Activated T-helper 1 cell treated with anti-CD3 and anti-CD28 coated beads, Interleukin-12 subunit alpha, Interleukin-12 subunit beta, Interleukin-2, Interleukin-4 antibody, amounts not matched to agents 30 ng/mL and 10 ng/mL and 1 ng/mL, durations not matched to agents 14 hours and 24 hours and 36 hours (primary cell): ENCODE results near the gene MBD3L2B. TPM values are rescaled to one million over a fixed set of nuclear protein-coding genes. Genes with fewer than 3 reads are reported as not detected.
"Not testable (repeated sequence)": the region's sequence is repeated elsewhere in the genome, so short reads cannot be mapped to it uniquely, and the experiment has no call there.

Experiments used
- DNase-seq: peaks from one replicate; pipeline ENCODE4 v3.0.0; 2021; ENCODE audit warnings: low spot score
- H3K27ac Mint-ChIP-seq: one replicate; pipeline ENCODE4 v1.8.0; 2021; ENCODE audit warnings: mild to moderate bottlenecking, mixed read lengths
- H3K27me3 Mint-ChIP-seq: one replicate; pipeline ENCODE4 v1.8.0; 2022; ENCODE audit warnings: mild to moderate bottlenecking, moderate library complexity, mixed read lengths; ENCODE audit not compliant: insufficient read depth
- H3K36me3 Mint-ChIP-seq: one replicate; pipeline ENCODE4 v1.8.0; 2021; ENCODE audit warnings: low read depth, mixed read lengths
- H3K4me1 Mint-ChIP-seq: one replicate; pipeline ENCODE4 v1.8.0; 2021; ENCODE audit warnings: low read depth, mixed read lengths
- H3K4me3 Mint-ChIP-seq: one replicate; pipeline ENCODE4 v1.8.0; 2021; ENCODE audit warnings: mild to moderate bottlenecking, moderate library complexity, mixed read lengths
- H3K9me3 Mint-ChIP-seq: one replicate; pipeline ENCODE4 v1.8.0; 2021; ENCODE audit warnings: mixed read lengths
- intact Hi-C: fragments of 100-400 bp; cut with micrococcal nuclease; formaldehyde crosslinking; loops from one replicate; pipeline ENCODE4 v1.15.1; 2024
- total RNA-seq: library from RNA; stranded (reverse); gene quantifications from 2 replicates; pipeline ENCODE4 v1.2.3, GENCODE V29; 2022

Gene MBD3L2B
- total RNA-seq, 1 donor from 2014 or later: not detected

DNA sequence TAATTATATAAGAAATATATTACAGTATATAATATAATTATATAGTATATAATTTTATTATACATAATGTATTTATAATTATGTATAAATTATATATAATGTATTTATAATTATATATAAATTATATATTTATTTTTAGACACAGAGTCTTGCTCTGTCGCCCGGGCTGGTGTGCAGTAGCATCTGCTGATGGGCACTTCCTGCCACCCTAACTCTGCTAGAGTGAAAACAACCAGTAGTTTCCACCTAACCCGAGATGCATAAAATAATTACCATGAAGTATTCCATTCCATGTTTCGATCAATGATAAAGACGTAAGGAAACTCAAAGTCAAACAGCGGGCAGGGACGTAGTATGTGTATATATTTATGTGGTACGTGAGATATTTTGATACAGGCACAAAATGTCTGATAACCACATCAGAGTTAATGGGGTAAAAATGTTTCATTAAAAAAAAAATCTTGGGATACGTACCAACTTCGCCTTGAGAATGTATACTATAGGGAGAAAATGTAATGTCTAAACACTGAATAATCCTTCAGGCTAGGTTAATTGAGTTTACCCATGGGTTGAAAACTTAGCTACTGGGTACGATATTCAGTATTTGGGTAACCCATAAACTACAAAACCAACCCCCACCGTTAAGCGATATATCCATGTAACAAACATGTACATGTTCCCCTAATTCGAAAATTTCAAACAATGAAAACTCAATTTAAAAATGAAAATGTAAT lies 33.6 kb upstream of the MBD3L2B start:
- H3K9me3 Mint-ChIP-seq, DNase-seq, H3K27me3 Mint-ChIP-seq, H3K27ac Mint-ChIP-seq, H3K4me1 Mint-ChIP-seq, H3K4me3 Mint-ChIP-seq, intact Hi-C loops, H3K36me3 Mint-ChIP-seq: not testable (repeated sequence)

GRCh38 chr19:7052896-7053295 lies 31.7 kb upstream of the MBD3L2B start:
- intact Hi-C loops, H3K27me3 Mint-ChIP-seq, H3K36me3 Mint-ChIP-seq, H3K27ac Mint-ChIP-seq, DNase-seq, H3K4me1 Mint-ChIP-seq, H3K4me3 Mint-ChIP-seq, H3K9me3 Mint-ChIP-seq: not testable (repeated sequence)

DNA sequence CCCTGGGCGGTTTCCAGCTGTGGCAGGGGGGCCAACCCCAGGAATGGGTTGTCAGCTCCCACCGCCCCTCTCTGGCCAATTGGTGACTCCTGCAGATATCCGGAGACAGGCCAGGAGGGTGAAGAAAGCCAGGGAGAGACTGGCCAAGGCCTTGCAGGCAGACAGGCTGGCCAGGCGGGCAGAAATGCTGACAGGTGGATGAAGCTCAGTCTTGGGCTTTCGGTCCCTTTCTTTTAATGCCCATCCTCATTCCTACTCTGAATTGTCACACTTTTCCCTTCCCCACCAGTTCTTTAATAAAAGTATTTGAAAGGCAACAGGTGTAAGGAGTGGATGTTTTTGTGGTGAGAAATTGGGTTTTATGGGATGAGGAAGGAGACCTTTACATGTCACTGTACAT lies 30.2 kb upstream of the MBD3L2B start:
- H3K27me3 Mint-ChIP-seq, intact Hi-C loops, H3K9me3 Mint-ChIP-seq, H3K36me3 Mint-ChIP-seq, H3K27ac Mint-ChIP-seq, H3K4me1 Mint-ChIP-seq, H3K4me3 Mint-ChIP-seq, DNase-seq: not testable (repeated sequence)

DNA sequence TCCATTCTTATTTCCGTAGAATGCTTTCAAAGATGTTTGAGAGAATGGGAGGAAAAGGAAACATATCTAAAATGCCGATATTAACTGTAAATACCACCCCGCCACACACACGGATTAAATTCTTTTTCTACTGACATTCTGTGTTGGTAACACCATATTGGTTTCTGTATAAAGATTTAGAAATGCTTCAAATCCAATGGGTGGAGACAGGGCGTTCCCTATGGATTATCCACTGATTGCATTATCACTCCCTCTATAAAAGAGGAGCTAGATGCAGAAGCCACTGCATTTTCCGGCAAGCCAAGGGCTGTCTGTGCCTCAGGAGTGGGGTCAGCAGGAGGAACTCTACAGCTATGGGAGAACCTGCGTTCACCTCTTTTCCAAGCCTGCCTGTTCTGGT lies 27.8 kb upstream of the MBD3L2B start, which contains the start of gene MBD3L2:
Gene MBD3L2, plus strand, starts transcription at position 301 of the 400 bp plus-strand sequence. Its CDS starts 53 bp downstream, at position 354.
- H3K36me3 Mint-ChIP-seq, H3K27ac Mint-ChIP-seq, H3K27me3 Mint-ChIP-seq, DNase-seq, H3K4me1 Mint-ChIP-seq, H3K4me3 Mint-ChIP-seq, intact Hi-C loops, H3K9me3 Mint-ChIP-seq: not testable (repeated sequence)

DNA sequence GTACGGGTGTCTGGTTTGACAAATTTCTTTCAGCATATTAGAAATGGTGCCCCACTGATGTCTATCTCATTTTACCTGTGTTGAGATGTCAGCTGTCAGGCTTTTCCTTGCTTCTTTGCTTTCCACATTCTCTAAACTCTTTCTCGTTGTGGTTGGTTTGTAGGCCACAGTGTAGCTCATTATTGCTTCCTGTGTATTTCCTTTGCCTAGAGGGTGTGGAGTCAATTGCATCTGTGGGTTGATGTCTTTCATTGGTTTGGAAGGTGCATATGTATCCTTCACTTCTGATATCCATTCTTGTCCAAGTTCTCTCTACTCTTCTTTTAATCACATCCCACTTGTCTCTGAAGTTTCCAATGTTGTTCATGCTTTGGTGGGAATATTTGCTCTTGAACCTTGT lies 20.3 kb upstream of the MBD3L2B start:
- intact Hi-C loops: not testable (repeated sequence)

GRCh38 chr19:7040079-7040478 lies 18.8 kb upstream of the MBD3L2B start, which contains the start of gene MBD3L4:
Gene MBD3L4, minus strand, starts transcription at chr19:7040179. Its CDS starts 35 bp downstream, at chr19:7040144.
- H3K36me3 Mint-ChIP-seq, H3K27me3 Mint-ChIP-seq, intact Hi-C loops, H3K27ac Mint-ChIP-seq, H3K4me3 Mint-ChIP-seq, DNase-seq, H3K4me1 Mint-ChIP-seq, H3K9me3 Mint-ChIP-seq: not testable (repeated sequence)

More for the DNA sequence above, 20.3 kb upstream of the MBD3L2B start:
- H3K27ac Mint-ChIP-seq, H3K9me3 Mint-ChIP-seq, H3K27me3 Mint-ChIP-seq, H3K36me3 Mint-ChIP-seq, H3K4me1 Mint-ChIP-seq, H3K4me3 Mint-ChIP-seq, DNase-seq: not testable (repeated sequence)

- H3K4me3 Mint-ChIP-seq, H3K9me3 Mint-ChIP-seq, H3K4me1 Mint-ChIP-seq, intact Hi-C loops, H3K36me3 Mint-ChIP-seq, H3K27ac Mint-ChIP-seq, H3K27me3 Mint-ChIP-seq, DNase-seq: not testable (repeated sequence)
Measured at GRCh38 chr19:7030278-7030677, 9.0 kb upstream of the MBD3L2B start, which contains the start of gene MBD3L5. Gene MBD3L5, plus strand, starts transcription at chr19:7030578. Its CDS starts 34 bp downstream, at chr19:7030612.

DNA sequence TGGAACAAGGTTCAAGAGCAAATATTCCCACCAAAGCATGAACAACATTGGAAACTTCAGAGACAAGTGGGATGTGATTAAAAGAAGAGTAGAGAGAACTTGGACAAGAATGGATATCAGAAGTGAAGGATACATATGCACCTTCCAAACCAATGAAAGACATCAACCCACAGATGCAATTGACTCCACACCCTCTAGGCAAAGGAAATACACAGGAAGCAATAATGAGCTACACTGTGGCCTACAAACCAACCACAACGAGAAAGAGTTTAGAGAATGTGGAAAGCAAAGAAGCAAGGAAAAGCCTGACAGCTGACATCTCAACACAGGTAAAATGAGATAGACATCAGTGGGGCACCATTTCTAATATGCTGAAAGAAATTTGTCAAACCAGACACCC lies 7.6 kb upstream of the MBD3L2B start:
- intact Hi-C loops, H3K27me3 Mint-ChIP-seq, H3K36me3 Mint-ChIP-seq, H3K4me1 Mint-ChIP-seq, H3K9me3 Mint-ChIP-seq, H3K27ac Mint-ChIP-seq, H3K4me3 Mint-ChIP-seq, DNase-seq: not testable (repeated sequence)

DNA sequence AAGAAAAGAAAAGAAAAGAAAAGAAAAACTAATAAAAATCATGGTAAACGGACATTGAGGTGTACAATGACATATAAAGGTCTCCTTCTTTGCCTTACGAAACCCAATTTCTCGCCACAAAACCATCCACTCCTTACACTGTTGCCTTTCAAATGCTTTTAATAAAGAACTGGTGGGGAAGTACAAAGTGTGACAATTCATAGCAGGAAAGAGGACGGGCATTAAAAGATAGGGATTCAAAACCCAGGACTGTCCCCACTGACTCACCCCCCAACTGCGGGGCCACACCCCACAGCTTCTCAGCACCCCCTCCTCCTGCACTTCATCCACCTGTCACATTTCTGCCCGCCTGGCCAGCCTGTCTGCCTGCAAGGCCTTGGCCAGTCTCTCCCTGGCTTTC lies 2.4 kb downstream of the MBD3L2B start:
- DNase-seq: no peak
- Mint-ChIP-seq H3K4me1 (peaks cover 3% of the 10 kb centered on the region), H3K36me3 (no peaks in the 10 kb centered on the region), H3K9me3 (peaks cover under 1% of the 10 kb centered on the region), H3K27me3 (no peaks in the 10 kb centered on the region), H3K4me3 (no peak overlapping the region), H3K27ac (no peak overlapping the region)
- intact Hi-C loops: no loop called here

GRCh38 chr19:7013678-7014077 lies 7.6 kb downstream of the MBD3L2B start:
- Mint-ChIP-seq H3K4me1 (peaks cover 32% of the 10 kb centered on the region), H3K4me3 (no peak overlapping the region), H3K27ac (peak overlapping the region; percentile 4), H3K36me3 (no peaks in the 10 kb centered on the region), H3K9me3 (peaks cover 9% of the 10 kb centered on the region), H3K27me3 (peaks cover 2% of the 10 kb centered on the region)
- DNase-seq: no peak
- intact Hi-C loops: no loop called here

DNA sequence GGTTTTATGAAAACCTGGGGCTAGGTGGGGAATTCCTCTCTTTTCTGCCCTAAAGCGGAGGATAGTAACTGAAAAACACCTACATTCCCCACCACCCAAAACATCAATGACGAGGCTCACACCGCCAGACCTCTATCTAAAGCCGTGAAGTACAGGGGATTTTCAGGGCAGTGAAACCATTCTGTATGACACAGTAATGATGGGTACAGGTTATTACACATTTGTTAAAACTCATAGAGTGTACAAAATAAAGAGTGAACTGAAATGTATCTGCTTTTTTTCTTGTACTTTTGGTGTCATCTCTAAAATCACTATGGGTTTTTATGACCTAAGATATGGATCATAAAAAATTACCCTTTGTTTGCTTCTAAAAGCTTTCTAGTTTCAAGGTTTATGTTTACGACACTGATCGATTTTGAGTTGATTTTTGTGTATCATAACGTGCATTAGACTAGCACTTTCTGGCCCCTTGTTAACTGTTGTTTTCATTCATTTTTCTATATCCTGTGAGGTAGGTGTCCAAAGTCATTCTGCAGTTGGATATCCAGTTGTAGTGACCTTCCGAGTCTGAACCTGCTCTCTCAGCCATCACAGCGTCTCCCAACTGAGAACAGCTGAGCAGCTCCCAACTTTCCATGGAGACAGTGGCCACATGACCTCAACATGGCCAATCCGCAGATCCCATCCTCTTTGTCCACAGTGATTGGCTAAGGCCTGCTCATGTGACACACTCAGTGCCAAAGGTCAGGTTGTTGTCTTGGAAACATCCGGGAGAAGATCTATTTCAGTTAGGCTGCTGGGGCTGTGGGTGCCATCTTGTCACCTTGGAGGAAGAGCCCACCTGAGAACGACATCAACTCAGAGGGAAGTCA lies 10.3 kb downstream of the MBD3L2B start:
- no peak for DNase-seq
- H3K27me3 Mint-ChIP-seq: peaks cover 2% of the 10 kb centered on the region
- intact Hi-C loops: no loop called here
- H3K27ac Mint-ChIP-seq: peak overlapping the region; percentile 32
- peak overlapping the region; percentile 30 for H3K4me3 Mint-ChIP-seq
- H3K4me1 Mint-ChIP-seq: peaks cover 37% of the 10 kb centered on the region
- peaks cover 9% of the 10 kb centered on the region for H3K9me3 Mint-ChIP-seq
- H3K36me3 Mint-ChIP-seq: no peaks in the 10 kb centered on the region

DNA sequence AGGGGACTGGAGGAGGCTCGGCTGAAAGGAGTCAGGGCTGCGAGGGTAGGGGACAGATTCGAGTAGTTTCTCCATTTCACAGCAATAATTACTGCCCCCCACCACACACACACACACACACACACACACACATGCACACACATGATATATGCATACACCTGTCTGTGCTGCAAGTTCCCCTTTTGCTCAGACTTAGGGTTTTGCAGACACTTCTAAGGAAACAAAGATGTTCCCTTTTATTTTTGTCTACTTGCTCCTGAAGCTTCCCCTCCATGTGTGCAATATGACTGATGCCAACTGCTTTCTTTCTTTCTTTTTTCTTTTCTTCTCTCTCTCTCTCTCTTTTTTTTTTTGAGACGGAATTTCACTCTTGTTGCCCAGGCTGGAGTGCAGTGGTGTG lies 13.4 kb downstream of the MBD3L2B start:
- H3K27me3 Mint-ChIP-seq: peaks cover 2% of the 10 kb centered on the region
- intact Hi-C loops: no loop called here
- no peak overlapping the region for H3K27ac Mint-ChIP-seq
- no peak overlapping the region for H3K4me3 Mint-ChIP-seq
- DNase-seq: no peak
- H3K9me3 Mint-ChIP-seq: peaks cover 5% of the 10 kb centered on the region
- peaks cover 33% of the 10 kb centered on the region for H3K4me1 Mint-ChIP-seq
- no peaks in the 10 kb centered on the region for H3K36me3 Mint-ChIP-seq

- H3K27me3 Mint-ChIP-seq: peaks cover 2% of the 10 kb centered on the region
- H3K4me3 Mint-ChIP-seq: no peak overlapping the region
- no peak overlapping the region for H3K27ac Mint-ChIP-seq
- no peaks in the 10 kb centered on the region for H3K36me3 Mint-ChIP-seq
- no peak for DNase-seq
- H3K4me1 Mint-ChIP-seq: peaks cover 30% of the 10 kb centered on the region
- intact Hi-C loops: no loop called here
- H3K9me3 Mint-ChIP-seq: peaks cover 3% of the 10 kb centered on the region
Measured at GRCh38 chr19:7006135-7006704, 15.0 kb downstream of the MBD3L2B start.
